Measurements from ENCODE around the gene ADSL. TPM values are rescaled to one million over a fixed set of nuclear protein-coding genes. Genes with fewer than 3 reads are reported as not detected.

Gene ADSL
- total and polyA plus RNA-seq, 2 of the 8 experiments (the other 6 are each of a cell fraction or from before 2014, with no cell fraction given), result 197 to 218 TPM

DNA sequence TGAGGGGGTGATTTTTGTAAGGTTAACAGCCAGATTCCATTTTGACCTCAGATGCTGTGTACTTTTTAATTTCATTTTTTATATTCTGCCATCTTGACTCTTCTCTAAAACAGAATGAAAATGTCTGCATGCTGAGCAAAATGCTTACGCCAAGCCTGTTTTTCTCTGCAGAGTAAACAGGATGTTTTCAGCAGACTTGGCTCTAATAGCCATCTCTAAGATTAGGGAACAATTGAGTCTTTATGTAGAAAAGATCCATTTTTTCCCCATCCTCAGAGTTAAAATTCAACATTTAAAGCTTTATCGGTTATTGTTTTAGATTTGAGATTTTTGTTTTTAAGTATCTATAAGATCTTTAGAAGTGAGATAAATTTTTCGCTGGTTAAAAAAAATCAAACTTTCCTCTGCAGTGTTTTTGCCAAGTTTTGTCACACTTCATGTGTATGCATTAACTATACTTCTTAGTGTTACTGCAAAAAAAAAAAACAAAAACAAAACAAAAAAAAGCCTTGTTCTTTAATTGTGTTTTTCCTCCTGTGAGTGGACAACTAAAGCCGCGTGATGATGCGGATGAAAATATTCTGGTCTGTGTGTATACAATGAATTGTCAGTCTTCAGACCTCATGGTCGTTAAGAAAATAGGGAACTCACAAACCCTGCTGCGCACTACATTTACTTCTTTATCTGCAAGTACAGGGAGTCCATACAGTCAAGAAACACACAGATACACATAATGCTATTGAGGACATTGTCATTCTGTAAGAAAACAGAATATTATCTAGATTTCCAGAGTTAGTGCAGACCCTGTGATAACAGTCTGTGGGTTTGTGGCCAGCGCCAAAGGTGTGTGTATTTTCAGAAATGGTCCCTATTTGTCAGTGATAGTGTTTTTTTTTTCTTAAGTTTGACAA, 17.5 kb upstream of the ADSL start:
- Histone ChIP-seq H2BK20ac (ENCODE audit: low read length) (no peak overlapping the region), H3K18ac (ENCODE audit: extremely low read depth, low read length) (no peak overlapping the region), H4K91ac (replicated peaks; ENCODE audit: insufficient read length, low read length) (no peak overlapping the region), H3K4me2 (ENCODE audit: insufficient read depth in 1 of 2, low read depth in 2 of 2, low read length in 2 of 2) (no peak overlapping the region), H4K20me1 (replicated peaks in 1 of 2; ENCODE audit: control insufficient read depth in 1 of 2, insufficient read depth in 2 of 2, low read length in 2 of 2) (peaks cover 0 to 3% of the 10 kb centered on the region in 2 experiments), H3K9me3 (ENCODE audit: insufficient read depth in 2 of 2, low read depth in 1 of 2, low read length in 1 of 2) (no peaks in the 10 kb centered on the region), H3K4ac (replicated peaks; ENCODE audit: insufficient read length, low read depth, low read length) (no peak overlapping the region), H2BK120ac (replicated peaks; ENCODE audit: low read depth, low read length) (no peak overlapping the region), H3K27me3 (replicated peaks in 1 of 4; ENCODE audit: control insufficient read depth in 3 of 4, extremely low read depth in 1 of 4, insufficient read depth in 3 of 4, low read length in 3 of 4) (no peaks in the 10 kb centered on the region), H3K23ac (ENCODE audit: insufficient read length) (no peak overlapping the region), H2AK5ac (ENCODE audit: low read depth, low read length) (no peak overlapping the region), H3K79me2 (ENCODE audit: control insufficient read depth in 1 of 2, insufficient read depth in 2 of 2, low read length in 2 of 2) (no peaks in the 10 kb centered on the region), H4K8ac (ENCODE audit: extremely low read depth, insufficient read depth, low read length) (no peak overlapping the region), H3K56ac (replicated peaks; ENCODE audit: insufficient read length, low read depth, low read length) (no peak overlapping the region), H3K36me3 (ENCODE audit: control insufficient read depth in 2 of 4, insufficient read depth in 4 of 4, low read length in 3 of 4) (peaks cover 0 to 3% (median 0%) of the 10 kb centered on the region in 4 experiments; a peak in 4 of 8 replicates), H3K23me2 (ENCODE audit: low read depth, low read length) (no peaks in the 10 kb centered on the region), H3K9ac (replicated peaks in 1 of 4; ENCODE audit: extremely low read depth in 1 of 4, low read depth in 3 of 4, low read length in 3 of 4) (no peak overlapping the region), H3K4me1 (replicated peaks in 1 of 4; ENCODE audit: control insufficient read depth in 3 of 4, insufficient read depth in 4 of 4, low read length in 3 of 4) (peaks cover 6 to 26% (median 20%) of the 10 kb centered on the region in 4 experiments), H3K27ac (ENCODE audit: low read depth, low read length) (no peak overlapping the region), H2BK5ac (ENCODE audit: low read depth, low read length) (no peak overlapping the region), H4K5ac (ENCODE audit: insufficient read length, low read depth, low read length) (no peak overlapping the region), H3K79me1 (ENCODE audit: low read depth, low read length) (no peaks in the 10 kb centered on the region), H3K14ac (ENCODE audit: insufficient read length) (no peak overlapping the region), H3K4me3 (ENCODE audit: extremely low read depth in 1 of 4, insufficient read depth in 2 of 4, low read depth in 3 of 4, low read length in 4 of 4) (no peak overlapping the region), H2BK12ac (ENCODE audit: low read depth, low read length) (no peak overlapping the region), H2BK15ac (ENCODE audit: low read length) (no peak overlapping the region), H2AFZ (ENCODE audit: low read length) (no peak overlapping the region)
- TF ChIP-seq CTBP2 (IDR thresholded peaks at IDR 0.05; ENCODE audit: borderline replicate concordance, insufficient read depth, insufficient read length, low read length) (no peak), CBX5 (IDR thresholded peaks at IDR 0.05; ENCODE audit: low read depth, low read length) (no peak), BRCA1 (IDR thresholded peaks at IDR 0.05; ENCODE audit: low read depth, low read length) (no peak), BCL11A (IDR thresholded peaks at IDR 0.05; ENCODE audit: low read depth in 2 of 2, low read length in 2 of 2) (no peak), KDM5A (IDR thresholded peaks at IDR 0.05; ENCODE audit: low read length) (no peak), SIRT6 (IDR thresholded peaks at IDR 0.05; ENCODE audit: low read length) (no peak), EZH2 (IDR thresholded peaks at IDR 0.05; ENCODE audit: low read depth, low read length, severe bottlenecking) (no peak), RFX5 (IDR thresholded peaks at IDR 0.05; ENCODE audit: borderline replicate concordance, low read depth, low read length) (no peak)
- CTCF ChIA-PET (ENCODE audit: partially characterized antibody), result interaction anchor here (0.6 to 0.9 kb wide), 2 partner anchors 25 to 176 kb away, joined by 3 read pairs; no protein-coding TSS in a partner anchor
- FAIRE-seq, result no peak
- POLR2A ChIA-PET (ENCODE audit: partially characterized antibody), result no interaction called here
- DNase-seq (ENCODE audit: low read depth in 1 of 2, low spot score in 2 of 2), result no peak
- WGBS, 2 experiments (ENCODE audit: extremely low coverage in 1 of 2, insufficient coverage in 1 of 2, insufficient read length in 1 of 2, insufficient replicate concordance in 2 of 2, low coverage in 1 of 2, low lambda C conversion rate in 2 of 2, missing lambda C conversion rate in 1 of 2), result 92 to 100% methylated on average over 1 to 9 of the region's 9 CpGs

All from H1 (cell line).